ENCODE measurements around the gene BEGAIN. TPM values are rescaled to one million over a fixed set of nuclear protein-coding genes. Genes with fewer than 3 reads are reported as not detected.

BEGAIN gene
- total and polyA plus RNA-seq, 2 donors from 2014 or later, result 0.52 to 1.4 TPM

GRCh38 chr14:100628225-100628624 is 41.0 kb upstream of the BEGAIN start:
- H3K9ac ChIP-seq (ENCODE audit: low read length in 3 of 3), result no peak overlapping the region
- intact Hi-C loops (cut with DNase I), result no loop called here
- no peaks in the 10 kb centered on the region for H3K27me3 ChIP-seq (ENCODE audit: control insufficient read depth, insufficient read depth, low read length)
- no peak for TF ChIP-seq CTCF (IDR thresholded peaks at IDR 0.05; ENCODE audit: borderline replicate concordance, extremely low read depth, insufficient read depth)
- no peak overlapping the region for H3K4me3 ChIP-seq (ENCODE audit: low read length in 3 of 3)
- DNase-seq (no peak), FAIRE-seq (no peak)
- H3K36me3 ChIP-seq (ENCODE audit: control insufficient read depth in 2 of 3, insufficient read depth in 3 of 3, low read length in 3 of 3), result no peaks in the 10 kb centered on the region
- H3K27ac ChIP-seq (ENCODE audit: low read depth in 2 of 2, low read length in 2 of 2), result no peak overlapping the region
- no peaks in the 10 kb centered on the region for H3K4me1 ChIP-seq (ENCODE audit: control insufficient read depth in 2 of 3, insufficient read depth in 2 of 3, low read depth in 1 of 3, low read length in 3 of 3)
- no peaks in the 10 kb centered on the region for H3K9me3 ChIP-seq (ENCODE audit: control insufficient read depth in 2 of 3, insufficient read depth in 1 of 3, low read length in 3 of 3)

- no peak for TF ChIP-seq CTCF (IDR thresholded peaks at IDR 0.05; ENCODE audit: borderline replicate concordance, extremely low read depth, insufficient read depth)
- no peaks in the 10 kb centered on the region for H3K9me3 ChIP-seq (ENCODE audit: control insufficient read depth in 2 of 3, insufficient read depth in 1 of 3, low read length in 3 of 3)
- FAIRE-seq (no peak), DNase-seq (no peak)
- intact Hi-C loops (cut with DNase I), result no loop called here
- H3K27me3 ChIP-seq (ENCODE audit: control insufficient read depth, insufficient read depth, low read length), result no peaks in the 10 kb centered on the region
- H3K36me3 ChIP-seq (ENCODE audit: control insufficient read depth in 2 of 3, insufficient read depth in 3 of 3, low read length in 3 of 3), result no peaks in the 10 kb centered on the region
- H3K27ac ChIP-seq (ENCODE audit: low read depth in 2 of 2, low read length in 2 of 2), result no peak overlapping the region
- H3K4me3 ChIP-seq (ENCODE audit: low read length in 3 of 3), result no peak overlapping the region
- no peaks in the 10 kb centered on the region for H3K4me1 ChIP-seq (ENCODE audit: control insufficient read depth in 2 of 3, insufficient read depth in 2 of 3, low read depth in 1 of 3, low read length in 3 of 3)
- H3K9ac ChIP-seq (ENCODE audit: low read length in 3 of 3), result no peak overlapping the region
Observed at GRCh38 chr14:100626614-100627013, 39.4 kb upstream of the BEGAIN start.

- FAIRE-seq (no peak), DNase-seq (peak in 2 of 5 donors; percentile 24 to 35)
- TF ChIP-seq CTCF (IDR thresholded peaks at IDR 0.05; ENCODE audit: borderline replicate concordance, extremely low read depth, insufficient read depth), result no peak
- Histone ChIP-seq H3K27ac (ENCODE audit: low read depth in 2 of 2, low read length in 2 of 2) (no peak overlapping the region), H3K9ac (ENCODE audit: low read length in 3 of 3) (no peak overlapping the region), H3K4me3 (ENCODE audit: low read length in 3 of 3) (no peak overlapping the region), H3K9me3 (ENCODE audit: control insufficient read depth in 2 of 3, insufficient read depth in 1 of 3, low read length in 3 of 3) (no peaks in the 10 kb centered on the region), H3K4me1 (ENCODE audit: control insufficient read depth in 2 of 3, insufficient read depth in 2 of 3, low read depth in 1 of 3, low read length in 3 of 3) (no peaks in the 10 kb centered on the region), H3K27me3 (ENCODE audit: control insufficient read depth, insufficient read depth, low read length) (no peaks in the 10 kb centered on the region), H3K36me3 (ENCODE audit: control insufficient read depth in 2 of 3, insufficient read depth in 3 of 3, low read length in 3 of 3) (no peaks in the 10 kb centered on the region)
- intact Hi-C loops (cut with DNase I), result no loop called here
Observed at GRCh38 chr14:100623961-100624360, 36.7 kb upstream of the BEGAIN start.

GRCh38 chr14:100623557-100623956 is 36.3 kb upstream of the BEGAIN start:
- Histone ChIP-seq H3K4me3 (ENCODE audit: low read length in 3 of 3) (no peak overlapping the region), H3K9me3 (ENCODE audit: control insufficient read depth in 2 of 3, insufficient read depth in 1 of 3, low read length in 3 of 3) (no peaks in the 10 kb centered on the region), H3K27ac (ENCODE audit: low read depth in 2 of 2, low read length in 2 of 2) (no peak overlapping the region), H3K9ac (ENCODE audit: low read length in 3 of 3) (no peak overlapping the region), H3K36me3 (ENCODE audit: control insufficient read depth in 2 of 3, insufficient read depth in 3 of 3, low read length in 3 of 3) (no peaks in the 10 kb centered on the region), H3K27me3 (ENCODE audit: control insufficient read depth, insufficient read depth, low read length) (no peaks in the 10 kb centered on the region), H3K4me1 (ENCODE audit: control insufficient read depth in 2 of 3, insufficient read depth in 2 of 3, low read depth in 1 of 3, low read length in 3 of 3) (peaks cover 0 to 3% (median 0%) of the 10 kb centered on the region in 3 donors)
- no peak for FAIRE-seq
- intact Hi-C loops (cut with DNase I), result no loop called here
- DNase-seq, result peak in 2 of 5 donors; percentile 12 to 13
- TF ChIP-seq CTCF (IDR thresholded peaks at IDR 0.05; ENCODE audit: borderline replicate concordance, extremely low read depth, insufficient read depth), result no peak

Measured in kidney (tissue), 14 donors.